Spinal cord (tissue), 10 donors: ENCODE results near the gene SPCS2. TPM values are rescaled to one million over a fixed set of nuclear protein-coding genes. Genes with fewer than 3 reads are reported as not detected.

Source experiments
- DNase-seq, 6 donors: peaks; one replicate each; pipeline versions ENCODE4 v3.0.0 to v3.0.0-alpha.2; 2013 to 2015; ENCODE audit warnings: low spot score in 6 of 6, low read depth in 4 of 6
- H3K27ac ChIP-seq: one replicate; pipeline ENCODE4 v1.5.1; 2013; ENCODE audit warnings: low read depth, low read length, control low read depth
- H3K27me3 ChIP-seq: one replicate; pipeline ENCODE4 v1.6.1; 2013; ENCODE audit warnings: low read length; ENCODE audit not compliant: control insufficient read depth, insufficient read depth
- H3K36me3 ChIP-seq: one replicate; pipeline ENCODE4 v1.6.1; 2013; ENCODE audit warnings: low read length; ENCODE audit not compliant: control insufficient read depth, insufficient read depth
- H3K4me1 ChIP-seq: one replicate; pipeline ENCODE4 v1.6.1; 2013; ENCODE audit warnings: low read length; ENCODE audit not compliant: control insufficient read depth, insufficient read depth
- H3K4me3 ChIP-seq: one replicate; pipeline ENCODE4 v1.5.1; 2013; ENCODE audit warnings: low read depth, low read length, control low read depth
- H3K9me3 ChIP-seq: one replicate; pipeline ENCODE4 v1.6.1; 2013; ENCODE audit warnings: low read length; ENCODE audit not compliant: control insufficient read depth, insufficient read depth
- WGBS: methylation state at CpG from one replicate; pipeline ENCODE4 v1.1.5; 2013; ENCODE audit warnings: missing lambda C conversion rate; ENCODE audit not compliant: insufficient coverage; 5-methylcytosine and 5-hydroxymethylcytosine counted together
- polyA plus RNA-seq, 2 donors: library from polyadenylated mRNA; unstranded; fragments of 120-200 nt; gene quantifications; one replicate each; pipeline ENCODE4 v1.2.1, GENCODE V29; 2013; ENCODE audit not compliant: insufficient read length in 2 of 2
- small RNA-seq: library from RNA; depleted of rRNA; stranded (forward); fragments of <200 nt; gene quantifications from one replicate; pipeline ENCODE3, GENCODE V24; 2014; ENCODE audit warnings: low replicate concordance
- total RNA-seq, 2 donors: library from RNA; depleted of rRNA in 1 of 2; stranded (reverse); fragments of 120-200 nt in 1 of 2; fragments of >200 nt in 1 of 2; gene quantifications; one replicate each; pipeline versions ENCODE4 v1.2.3 to v1.2.4, GENCODE V29; 2013 to 2014
- donor health status: healthy.

SPCS2 gene
- total and polyA plus RNA-seq, 4 donors = 38.2 to 296 (median 168) TPM

DNA sequence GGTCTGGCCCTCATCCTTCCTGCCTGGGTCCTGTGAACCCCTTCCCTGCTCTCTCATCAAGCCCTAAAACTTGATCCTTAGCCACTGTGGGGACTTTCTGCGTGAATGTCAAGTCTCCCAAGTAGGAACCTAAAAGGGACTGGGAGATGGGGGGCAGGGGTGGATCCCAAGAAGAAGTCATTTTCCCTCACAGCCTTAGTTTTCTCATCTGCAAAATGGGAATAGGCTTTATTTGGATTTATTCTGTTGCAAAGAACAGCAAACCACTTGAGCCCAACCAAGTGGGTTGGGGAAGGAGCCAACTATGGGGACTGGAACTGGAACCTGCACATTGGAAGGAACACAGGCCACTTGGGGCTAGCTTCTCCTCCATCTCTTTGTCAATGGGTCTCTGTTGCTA lies 76.5 kb downstream of the SPCS2 start:
- Histone ChIP-seq H3K27ac (no peak overlapping the region), H3K9me3 (no peaks in the 10 kb centered on the region), H3K4me1 (peaks cover 17% of the 10 kb centered on the region), H3K36me3 (no peaks in the 10 kb centered on the region), H3K4me3 (no peak overlapping the region), H3K27me3 (no peaks in the 10 kb centered on the region)
- no CpG with 5 or more reads among the region's 1 CpG for WGBS
- no peak for DNase-seq

DNA sequence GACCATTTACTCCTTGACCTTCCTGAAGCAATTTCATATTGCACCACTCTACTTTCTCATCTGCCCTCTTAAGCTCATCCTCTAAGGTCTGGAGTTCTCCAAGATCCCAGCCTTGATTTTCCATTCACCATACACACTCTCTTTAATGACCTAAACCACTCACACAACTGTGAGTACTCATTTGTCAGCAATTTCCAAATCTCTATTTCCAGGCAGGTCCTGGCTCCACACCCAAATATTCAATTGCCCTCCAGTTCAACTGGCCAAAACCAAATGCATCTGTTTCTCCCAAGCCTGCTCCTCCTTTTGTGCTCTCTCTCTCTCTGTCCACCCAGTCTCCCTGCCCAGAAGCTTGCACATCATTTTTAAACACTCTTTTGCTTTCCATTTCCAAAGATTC lies 79.3 kb downstream of the SPCS2 start:
- peaks cover 13% of the 10 kb centered on the region for H3K4me1 ChIP-seq
- no peak for DNase-seq
- H3K9me3 ChIP-seq = no peaks in the 10 kb centered on the region
- no peaks in the 10 kb centered on the region for H3K36me3 ChIP-seq
- H3K4me3 ChIP-seq = no peak overlapping the region
- H3K27me3 ChIP-seq = no peaks in the 10 kb centered on the region
- no peak overlapping the region for H3K27ac ChIP-seq

Small RNA genes within 50 kb of the gene (small RNA-seq; reads per million reads assigned to genes)
- not detected for gene RNU6-216P

Other genes starting within 250 kb of the SPCS2 start
- gene CHRDL2, start 217.8 kb upstream of the SPCS2 start, total RNA-seq = under 1 TPM; 0.11 to 0.30 TPM
- 1 to 10 TPM; 1.7 to 2.1 TPM for gene CHRDL2, start 217.8 kb upstream of the SPCS2 start, polyA plus RNA-seq
- gene RNF169, start 200.4 kb upstream of the SPCS2 start, total RNA-seq = 10 to 100 TPM; 23.3 to 25.1 TPM
- 10 to 100 TPM; 10.0 to 10.7 TPM for gene RNF169, start 200.4 kb upstream of the SPCS2 start, polyA plus RNA-seq
- 10 to 100 TPM in 1 of 2 donors, 1 to 10 TPM in 1; 9.9 to 11.8 TPM for gene XRRA1, start 175 bp upstream of the SPCS2 start, total RNA-seq
- gene XRRA1, start 175 bp upstream of the SPCS2 start, polyA plus RNA-seq = 10 to 100 TPM; 10.6 to 12.5 TPM
- 10 to 100 TPM; 14.5 to 16.3 TPM for gene NEU3, start 39.7 kb downstream of the SPCS2 start, total RNA-seq
- gene NEU3, start 39.7 kb downstream of the SPCS2 start, polyA plus RNA-seq = 10 to 100 TPM; 14.7 TPM
- gene OR2AT4, start 147.6 kb downstream of the SPCS2 start, total RNA-seq = under 1 TPM; under 0.01 to 0.10 TPM
- under 1 TPM; 0.03 to 0.05 TPM for gene OR2AT4, start 147.6 kb downstream of the SPCS2 start, polyA plus RNA-seq
- 10 to 100 TPM; 25.4 to 32.2 TPM for gene SLCO2B1, start 201.8 kb downstream of the SPCS2 start, total RNA-seq
- 10 to 100 TPM; 58.9 to 61.0 TPM for gene SLCO2B1, start 201.8 kb downstream of the SPCS2 start, polyA plus RNA-seq